ENCODE measurements around the gene UQCR11. TPM values are rescaled to one million over a fixed set of nuclear protein-coding genes. Genes with fewer than 3 reads are reported as not detected.
"Not testable (repeated sequence)": the region's sequence is repeated elsewhere in the genome, so short reads cannot be mapped to it uniquely, and the experiment has no call there.

The UQCR11 gene
- 100 to 1,000 TPM in 1 of 3 donors, 10 to 100 TPM in 2; 81.1 to 117 (median 92.1) TPM for polyA plus RNA-seq (ENCODE audit: insufficient read length in 3 of 3)

- DNase-seq (ENCODE audit: low read depth in 3 of 3, low spot score in 2 of 3): peak; percentile 87 to 90 (median 90)
Measured at GRCh38 chr19:1605236-1606137, at the start of gene UQCR11. UQCR11 (minus strand) TSS chr19:1605462; CDS start chr19:1605409, 53 bp downstream.

DNA sequence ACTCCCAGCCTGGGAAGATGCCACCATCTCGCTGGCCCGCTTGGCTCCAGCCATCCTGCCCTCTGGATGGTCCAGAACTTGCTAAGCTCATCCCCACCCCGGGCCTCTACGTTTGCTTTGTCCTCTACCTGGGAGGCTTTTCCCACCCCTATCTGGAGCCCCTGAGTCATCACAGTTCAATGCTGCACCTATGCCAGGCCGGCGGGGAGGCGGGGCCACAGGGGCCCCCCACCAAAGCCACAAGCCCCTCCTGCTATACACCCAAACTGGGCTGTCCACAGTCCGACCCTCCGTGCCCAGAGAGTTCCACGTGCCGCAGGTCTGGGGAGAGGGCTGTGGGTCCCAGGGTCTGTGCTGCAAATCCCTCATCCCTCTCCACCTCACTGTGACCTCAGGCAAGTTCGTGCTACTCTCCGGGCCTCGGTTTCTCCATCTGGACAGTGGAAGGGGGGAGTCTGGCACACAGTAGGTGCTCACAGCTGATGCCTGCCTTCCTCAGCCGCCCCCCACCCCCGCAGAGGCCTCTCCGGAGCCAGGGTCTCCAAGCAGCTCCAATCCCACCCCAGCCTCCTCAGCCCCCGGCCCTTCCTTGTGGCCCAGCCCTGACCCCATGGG, 49.0 kb upstream of the UQCR11 start:
- DNase-seq (ENCODE audit: low read depth in 3 of 3, low spot score in 2 of 3): no peak

DNA sequence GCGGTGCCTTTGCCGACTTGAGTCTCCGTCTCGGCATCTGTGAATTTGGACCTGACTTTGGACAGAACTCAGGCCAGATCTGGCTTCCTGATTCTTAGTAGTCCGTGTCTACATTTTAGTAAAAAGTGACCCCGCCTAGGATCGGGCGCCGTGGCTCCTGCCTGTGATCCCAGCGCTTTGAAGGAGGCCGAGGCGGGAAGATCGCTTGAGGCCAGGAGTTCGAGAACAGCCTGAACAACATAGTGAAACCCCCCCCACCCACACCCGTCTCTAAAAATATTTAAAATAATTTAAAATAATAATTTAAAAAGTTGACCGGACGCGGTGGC, 48.0 kb upstream of the UQCR11 start:
- no peak for DNase-seq (ENCODE audit: low read depth in 3 of 3, low spot score in 2 of 3)

DNA sequence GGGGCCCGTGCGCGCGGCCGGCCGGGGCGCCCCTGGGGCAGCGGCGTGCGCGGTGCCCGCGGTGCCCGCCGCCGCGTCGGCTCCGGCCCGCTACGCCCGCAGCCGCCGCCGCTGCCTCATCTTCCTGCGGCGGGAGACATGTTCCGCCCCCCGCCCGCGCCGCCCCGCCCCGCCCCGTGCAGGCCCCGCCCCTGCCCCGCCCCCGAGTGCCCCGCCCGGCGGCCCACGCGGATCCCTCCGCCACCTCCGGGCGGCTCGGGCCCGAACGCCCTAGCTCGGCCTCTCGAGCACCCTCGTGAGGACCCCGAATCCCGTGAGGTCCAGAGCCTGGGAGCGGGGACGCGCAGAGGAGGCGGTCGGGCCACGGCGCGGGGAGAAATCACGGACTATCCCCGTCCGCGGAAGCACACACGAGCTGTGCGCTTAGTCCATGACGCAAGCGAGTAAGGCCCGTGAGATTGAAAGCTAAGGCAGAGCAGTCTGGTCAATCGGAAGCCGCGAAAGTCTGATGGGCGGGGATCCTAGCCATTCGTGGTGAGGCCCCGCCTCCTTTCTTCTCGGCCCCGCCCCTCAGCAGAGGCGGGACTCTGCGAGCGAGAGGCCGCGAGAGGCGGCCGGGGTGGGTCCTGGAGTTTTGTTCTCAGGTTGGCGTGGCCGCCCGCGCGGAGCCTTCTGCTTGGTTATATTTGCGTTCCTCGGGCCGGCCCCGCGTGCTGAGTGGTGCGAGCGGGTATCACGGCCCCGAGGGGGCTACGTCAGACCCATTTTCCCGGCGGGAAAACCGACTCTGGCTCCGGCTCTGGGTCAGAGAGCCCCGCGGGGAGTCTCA, 47.4 kb upstream of the UQCR11 start, which contains the start of gene TCF3:
TCF3 (minus strand) TSS at position 145 of the 829 bp plus-strand sequence. CDS start 2,367 bp downstream, outside the sequence.
- peak; percentile 97 to 98 (median 97) for DNase-seq (ENCODE audit: low read depth in 3 of 3, low spot score in 2 of 3)

DNA sequence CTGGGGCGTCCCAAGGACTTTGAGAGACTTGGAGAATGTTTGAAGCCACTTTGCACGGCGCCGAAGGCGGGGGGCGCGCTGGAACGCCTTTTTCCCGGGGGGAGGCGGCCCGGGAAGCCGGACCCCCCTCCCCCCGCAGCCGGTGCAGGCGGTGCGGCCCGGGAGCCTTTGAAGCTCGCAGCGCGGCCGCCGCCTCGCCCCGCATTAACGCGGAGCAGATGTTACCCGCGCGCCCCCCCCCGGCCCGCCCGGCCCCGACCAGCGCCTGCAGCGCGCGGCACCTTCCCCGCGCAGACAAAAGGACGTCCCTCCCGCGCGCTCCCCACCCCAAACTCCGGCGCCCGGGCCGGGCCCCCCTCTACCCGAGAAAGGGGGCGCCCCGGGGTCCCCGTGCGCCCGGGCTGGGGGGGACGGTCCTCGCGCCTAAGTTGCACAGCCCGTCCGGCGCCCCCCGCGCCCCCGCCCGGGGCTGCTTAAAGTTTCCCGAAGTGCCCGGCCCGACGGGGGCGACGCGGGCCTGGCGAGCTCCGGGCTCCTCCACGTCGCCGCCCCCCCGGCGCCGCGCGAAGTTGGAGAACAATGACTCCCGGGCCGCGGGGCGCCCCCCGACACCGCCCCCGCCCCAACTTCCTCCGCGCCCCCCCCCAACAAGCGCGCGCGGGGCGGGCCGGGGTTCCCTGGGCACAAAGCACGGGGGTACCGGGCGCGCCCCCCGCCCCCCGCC, 46.5 kb upstream of the UQCR11 start:
- no peak for DNase-seq (ENCODE audit: low read depth in 3 of 3, low spot score in 2 of 3)

DNA sequence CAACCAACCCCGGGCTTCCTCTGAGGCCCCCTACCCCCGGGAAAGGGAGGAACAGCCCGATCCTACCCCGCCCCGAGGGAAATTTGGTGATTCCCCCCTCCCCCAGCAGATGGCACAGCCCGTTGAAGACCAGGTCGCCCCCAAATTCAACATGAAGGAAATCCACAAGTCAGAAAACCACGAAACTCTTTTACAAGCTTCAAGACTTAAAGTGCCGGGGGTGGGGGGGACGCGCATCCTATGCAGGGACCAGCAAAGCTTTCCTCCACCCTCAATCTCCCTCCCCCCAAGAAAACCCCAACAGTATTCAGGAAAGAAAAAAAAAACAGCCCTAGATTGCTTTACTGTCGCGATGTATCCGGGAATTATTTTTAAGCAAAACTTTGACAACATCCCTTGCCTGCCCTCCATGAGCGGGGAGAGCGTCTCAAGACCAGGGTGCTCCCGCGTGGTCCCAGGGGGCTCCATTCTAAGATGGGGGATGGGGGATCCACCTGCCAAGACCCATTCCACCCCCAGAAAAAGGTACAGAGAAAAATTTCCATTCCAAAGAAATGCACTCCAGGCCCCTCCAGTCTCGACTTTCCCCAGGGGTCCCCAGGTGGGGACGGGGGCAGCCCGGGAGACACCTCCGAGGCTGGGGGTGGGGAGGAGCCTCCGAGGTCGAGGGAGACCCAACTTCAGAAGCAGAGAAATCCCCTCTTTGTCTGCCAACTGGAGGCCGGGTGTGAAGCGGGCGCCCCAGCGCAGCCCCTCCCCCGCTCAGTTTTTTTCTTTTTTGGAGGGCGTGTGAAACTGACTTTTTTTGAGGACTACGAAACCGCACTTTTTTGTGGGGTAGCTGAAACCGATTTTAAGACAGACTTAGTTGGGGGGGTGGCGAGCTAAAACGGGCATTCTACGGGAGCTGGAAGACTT, 45.6 kb upstream of the UQCR11 start:
- DNase-seq (ENCODE audit: low read depth in 3 of 3, low spot score in 2 of 3): no peak

GRCh38 chr19:1649706-1650649, 44.7 kb upstream of the UQCR11 start:
- no peak for DNase-seq (ENCODE audit: low read depth in 3 of 3, low spot score in 2 of 3)

GRCh38 chr19:1648920-1649541, 43.8 kb upstream of the UQCR11 start:
- DNase-seq (ENCODE audit: low read depth in 3 of 3, low spot score in 2 of 3): no peak

DNA sequence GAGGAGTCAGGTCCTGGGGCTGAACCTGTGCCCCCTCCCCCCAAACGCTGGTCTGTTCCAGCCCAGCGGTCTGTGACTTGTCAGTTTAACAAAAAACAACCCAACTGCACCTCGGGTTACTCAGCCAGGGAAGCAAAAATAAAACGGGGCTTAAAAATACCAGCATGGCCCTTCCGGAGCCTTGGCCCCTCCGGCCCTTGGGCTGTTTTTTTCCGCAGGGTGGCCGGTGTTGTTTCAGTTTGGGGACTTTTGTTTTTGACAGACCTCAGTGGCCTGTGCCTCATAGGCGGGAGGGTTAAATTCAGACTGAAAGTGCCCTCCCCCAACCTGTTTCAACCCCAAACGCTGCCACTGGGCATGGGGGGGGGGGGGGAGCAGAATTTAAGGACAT, 43.2 kb upstream of the UQCR11 start:
- no peak for DNase-seq (ENCODE audit: low read depth in 3 of 3, low spot score in 2 of 3)

GRCh38 chr19:1647501-1648458, 42.5 kb upstream of the UQCR11 start:
- DNase-seq (ENCODE audit: low read depth in 3 of 3, low spot score in 2 of 3): no peak

DNA sequence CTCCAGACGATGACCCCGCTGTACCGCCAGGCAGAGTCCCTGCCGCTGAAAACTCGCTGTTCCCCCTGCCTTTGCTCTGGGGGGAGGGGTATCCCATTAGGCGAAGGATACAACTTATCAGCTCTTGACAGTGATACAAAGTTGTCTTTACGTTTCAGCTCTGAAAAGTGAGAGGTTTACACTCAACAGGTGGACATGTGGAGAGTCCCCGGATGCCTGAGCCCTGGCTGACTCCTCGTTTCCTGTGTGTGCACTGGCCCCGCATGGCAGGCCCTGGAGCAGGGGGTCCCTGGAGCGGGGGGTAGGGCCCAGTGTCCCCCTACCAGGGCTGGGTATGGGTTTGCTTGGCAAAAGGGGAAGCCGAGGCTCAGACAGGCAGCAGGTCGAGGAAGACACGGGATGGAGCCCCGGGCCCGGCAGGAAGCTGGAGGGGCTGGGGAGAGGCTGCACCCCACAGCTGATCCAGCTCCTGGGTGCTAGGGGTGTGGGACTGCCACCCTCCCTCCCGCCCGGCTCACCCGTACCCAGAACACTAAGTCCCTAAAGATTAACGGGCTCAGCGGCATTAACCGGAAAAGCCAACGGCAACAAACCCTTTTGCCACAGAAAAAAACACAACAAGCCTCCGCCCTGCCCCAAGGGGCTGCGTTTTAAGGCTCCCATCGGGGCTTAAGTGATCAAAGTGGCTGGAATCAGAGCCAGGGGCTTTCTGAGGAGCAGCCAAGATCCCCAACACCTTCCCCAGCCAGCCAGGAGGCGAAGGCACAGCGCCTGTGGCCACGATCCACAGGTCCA, 41.6 kb upstream of the UQCR11 start:
- no peak for DNase-seq (ENCODE audit: low read depth in 3 of 3, low spot score in 2 of 3)

DNA sequence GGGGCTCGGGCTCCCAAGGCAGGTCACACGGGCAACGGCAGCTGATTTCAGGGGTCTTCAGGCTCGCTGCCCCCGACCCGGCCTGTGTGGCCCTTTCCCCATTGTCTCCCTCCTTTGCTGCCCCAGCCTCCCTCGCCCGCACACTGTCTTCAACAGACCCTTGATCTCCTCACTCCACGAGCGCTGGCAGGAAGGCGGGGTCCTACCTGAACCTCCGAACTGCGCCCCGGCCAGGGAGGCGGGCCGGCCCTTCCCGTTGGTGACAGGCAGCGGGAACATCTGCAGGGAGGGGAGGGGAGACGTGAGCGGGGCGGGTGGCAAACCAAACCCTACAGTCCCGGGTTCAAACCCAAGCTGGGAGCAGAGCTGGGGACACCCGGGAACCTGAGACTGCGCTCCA, 40.9 kb upstream of the UQCR11 start:
- DNase-seq (ENCODE audit: low read depth in 3 of 3, low spot score in 2 of 3): no peak

DNA sequence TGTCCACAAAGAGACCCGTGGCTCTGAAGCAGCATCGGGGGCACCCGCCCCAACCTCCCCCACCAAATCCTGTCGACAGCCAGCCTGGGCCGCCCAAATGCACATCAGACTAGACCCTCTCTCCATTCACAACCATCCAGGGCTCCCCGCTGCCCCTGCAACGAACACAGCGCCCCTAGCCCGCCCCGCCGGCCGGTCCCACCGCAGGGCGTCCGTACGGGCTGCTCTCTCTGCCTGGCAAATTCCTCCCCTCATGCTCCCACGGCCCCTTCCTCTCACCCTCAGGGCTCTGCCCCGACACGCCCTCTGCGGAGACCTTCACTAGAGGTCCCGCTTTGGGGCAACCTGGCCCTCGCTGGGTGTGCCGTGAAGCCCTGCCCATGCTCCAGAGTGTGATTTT, 40.0 kb upstream of the UQCR11 start:
- no peak for DNase-seq (ENCODE audit: low read depth in 3 of 3, low spot score in 2 of 3)

DNA sequence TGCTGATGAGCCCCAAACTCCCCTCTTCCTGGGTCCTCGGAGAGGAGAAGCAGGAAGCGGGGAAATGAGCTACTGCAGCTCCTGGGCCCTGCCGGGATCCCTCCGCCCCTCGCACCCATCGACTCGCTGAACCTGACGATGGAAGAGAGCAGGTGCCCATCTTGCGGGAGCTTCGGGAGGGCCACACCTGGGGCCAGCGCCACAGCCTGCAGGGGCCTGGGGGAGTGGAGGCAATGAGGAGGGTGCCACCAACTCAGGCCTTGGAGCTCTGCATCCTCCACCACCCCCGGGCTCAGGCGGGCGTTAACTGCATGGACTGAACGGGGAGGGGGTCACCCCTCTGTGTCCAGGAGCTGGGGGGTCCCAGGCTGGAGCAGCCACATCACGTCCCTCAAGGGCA, 38.8 kb upstream of the UQCR11 start:
- DNase-seq (ENCODE audit: low read depth in 3 of 3, low spot score in 2 of 3): no peak

DNA sequence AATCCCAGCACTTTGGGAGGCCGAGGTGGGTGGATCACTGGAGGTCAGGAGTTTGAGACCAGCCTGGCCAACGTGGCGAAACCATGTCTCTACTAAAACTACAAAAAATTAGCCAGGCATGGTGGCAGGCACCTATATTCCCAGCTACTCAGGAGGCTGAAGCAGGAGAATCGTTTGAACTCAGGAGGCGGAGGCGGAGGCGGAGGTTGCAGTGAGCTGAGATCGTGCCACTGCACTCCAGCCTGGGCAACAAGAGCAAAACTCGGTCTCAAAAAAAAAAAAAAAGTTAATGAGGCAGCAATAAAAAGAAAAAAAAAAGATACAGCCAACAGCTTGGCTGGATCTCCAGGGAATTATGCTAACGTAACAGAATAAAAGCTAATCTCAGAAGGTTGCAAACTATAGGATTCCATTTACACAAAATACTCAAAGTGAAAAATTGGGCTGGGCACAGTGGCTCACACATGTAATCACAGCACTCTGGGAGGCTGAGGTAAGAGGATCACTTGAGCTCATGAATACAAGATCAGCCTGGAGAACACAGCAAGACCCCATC, 35.7 kb upstream of the UQCR11 start:
- not testable (repeated sequence) for DNase-seq (ENCODE audit: low read depth in 3 of 3, low spot score in 2 of 3)
